ENCODE measurements around the gene GRM7. TPM values are rescaled to one million over a fixed set of nuclear protein-coding genes. Genes with fewer than 3 reads are reported as not detected.

Gene GRM7
- total and polyA plus RNA-seq, 8 donors = 0.05 to 2.2 TPM; not detected in 6

- Histone ChIP-seq H3K27me3 (peaks cover 0 to 60% (median 40%) of the 10 kb centered on the region in 3 donors), H3K36me3 (no peaks in the 10 kb centered on the region), H3K9me3 (no peaks in the 10 kb centered on the region), H3K27ac (no peak overlapping the region), H3K4me1 (peaks cover 0 to 26% (median 14%) of the 10 kb centered on the region in 4 donors), H3K4me3 (peak overlapping the region; percentile 29 to 53 (median 37))
- WGBS, 5 donors = 1 to 6% (median 4%) methylated on average over 15 to 30 of the region's 30 CpGs
- intact Hi-C loops (cut with DNase I; ENCODE audit: low total_unique reads) = no loop called here
- peak in 1 of 2 donors; percentile 28 for DNase-seq
- TF ChIP-seq POLR2A (IDR thresholded peaks at IDR 0.05) (no peak), CTCF (IDR thresholded peaks at IDR 0.05) (no peak), EP300 (IDR thresholded peaks at IDR 0.05) (no peak), POLR2AphosphoS5 (IDR thresholded peaks at IDR 0.05) (no peak)
These were observed 698 bp downstream of the GRM7 start for GRCh38 chr3:6861625-6862000.

- H3K27me3 ChIP-seq = peaks cover 0 to 60% (median 40%) of the 10 kb centered on the region in 3 donors
- peak in 1 of 2 donors; percentile 37 for DNase-seq
These were observed 1.3 kb downstream of the GRM7 start for GRCh38 chr3:6862041-6862879.

GRCh38 chr3:6862880-6863195 lies 1.9 kb downstream of the GRM7 start:
- Histone ChIP-seq H3K27me3 (peaks cover 0 to 60% (median 40%) of the 10 kb centered on the region in 3 donors), H3K36me3 (no peaks in the 10 kb centered on the region), H3K27ac (no peak overlapping the region), H3K4me3 (peak overlapping the region in 2 of 4 donors; percentile 36 to 53), H3K4me1 (peaks cover 0 to 26% (median 14%) of the 10 kb centered on the region in 4 donors), H3K9me3 (no peaks in the 10 kb centered on the region)
- WGBS, 5 donors = 3 to 21% (median 11%) methylated on average over 7 of the region's 7 CpGs
- no peak for DNase-seq
- intact Hi-C loops (cut with DNase I; ENCODE audit: low total_unique reads) = no loop called here
- TF ChIP-seq CTCF (IDR thresholded peaks at IDR 0.05) (no peak), POLR2A (IDR thresholded peaks at IDR 0.05) (no peak), POLR2AphosphoS5 (IDR thresholded peaks at IDR 0.05) (no peak), EP300 (IDR thresholded peaks at IDR 0.05) (no peak)

More at GRCh38 chr3:6862041-6862879, 1.3 kb downstream of the GRM7 start:
- TF ChIP-seq POLR2A (IDR thresholded peaks at IDR 0.05) (no peak), POLR2AphosphoS5 (IDR thresholded peaks at IDR 0.05) (no peak)
- WGBS, 5 donors = 3 to 4% (median 4%) methylated on average over 30 to 45 of the region's 45 CpGs
- intact Hi-C loops (cut with DNase I; ENCODE audit: low total_unique reads) = no loop called here
- H3K36me3 ChIP-seq = no peaks in the 10 kb centered on the region
- H3K4me1 ChIP-seq = peaks cover 0 to 26% (median 14%) of the 10 kb centered on the region in 4 donors
- H3K4me3 ChIP-seq = peak overlapping the region in 3 of 4 donors; percentile 29 to 53 (median 41)
- no peaks in the 10 kb centered on the region for H3K9me3 ChIP-seq
- H3K27ac ChIP-seq = no peak overlapping the region

- 30 to 48% (median 36%) methylated on average over 3 of the region's 3 CpGs for WGBS, 5 donors
- no peak for TF ChIP-seq POLR2A (IDR thresholded peaks at IDR 0.05)
- no peak for TF ChIP-seq CTCF (IDR thresholded peaks at IDR 0.05)
- TF ChIP-seq POLR2AphosphoS5 (IDR thresholded peaks at IDR 0.05) = no peak
- no peak for DNase-seq
- intact Hi-C loops (cut with DNase I; ENCODE audit: low total_unique reads) = no loop called here
- H3K27ac ChIP-seq = no peak overlapping the region
- H3K9me3 ChIP-seq = no peaks in the 10 kb centered on the region
- H3K36me3 ChIP-seq = no peaks in the 10 kb centered on the region
- peaks cover 0 to 28% (median 21%) of the 10 kb centered on the region in 3 donors for H3K27me3 ChIP-seq
- no peak overlapping the region for H3K4me3 ChIP-seq
- H3K4me1 ChIP-seq = peaks cover 0 to 7% (median 4%) of the 10 kb centered on the region in 4 donors
These were observed 6.4 kb downstream of the GRM7 start for GRCh38 chr3:6867269-6867668.

- H3K27ac ChIP-seq = no peak overlapping the region
- H3K4me1 ChIP-seq = no peaks in the 10 kb centered on the region
- no peaks in the 10 kb centered on the region for H3K9me3 ChIP-seq
- no peak overlapping the region for H3K4me3 ChIP-seq
- H3K27me3 ChIP-seq = no peaks in the 10 kb centered on the region
- intact Hi-C loops (cut with DNase I; ENCODE audit: low total_unique reads) = no loop called here
- no peak for DNase-seq
- no peak for TF ChIP-seq POLR2A (IDR thresholded peaks at IDR 0.05)
- no peak for TF ChIP-seq EP300 (IDR thresholded peaks at IDR 0.05)
- TF ChIP-seq CTCF (IDR thresholded peaks at IDR 0.05) = no peak
- no peak for TF ChIP-seq POLR2AphosphoS5 (IDR thresholded peaks at IDR 0.05)
- no peaks in the 10 kb centered on the region for H3K36me3 ChIP-seq
These were observed 17.8 kb downstream of the GRM7 start for GRCh38 chr3:6878731-6879130.
